CD4-positive, alpha-beta T cell treated with Interleukin-4 for 1 hour (primary cell): Measurements from ENCODE around the gene PASD1.

ENCODE experiments used
- DNase-seq, 2 donors: peaks; one replicate each; pipeline ENCODE4 v3.0.0-alpha.2; 2020 to 2022

The PASD1 gene

GRCh38 chrX:151702741-151703340, 139.4 kb downstream of the PASD1 start:
- DNase-seq: no peak

DNA sequence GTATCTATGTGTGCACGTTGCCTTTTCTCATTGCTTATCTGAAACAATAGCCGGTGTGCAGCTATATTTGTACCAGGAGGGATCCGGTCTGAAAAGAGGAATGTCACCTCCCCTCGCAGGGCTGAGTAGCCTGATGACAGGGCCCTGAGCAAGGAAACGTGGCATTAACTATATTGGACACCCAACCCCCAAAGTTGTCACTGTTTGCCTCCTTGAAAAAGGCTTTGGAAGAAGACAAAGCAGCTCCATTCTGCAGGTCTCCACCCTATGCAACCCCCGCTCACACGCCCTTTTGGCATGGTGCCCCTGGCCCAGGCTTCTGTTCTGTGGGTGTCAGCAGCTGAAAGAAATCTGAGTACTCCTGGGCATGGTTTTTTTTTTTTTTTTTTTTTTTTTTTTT, 140.0 kb downstream of the PASD1 start:
- no peak for DNase-seq

DNA sequence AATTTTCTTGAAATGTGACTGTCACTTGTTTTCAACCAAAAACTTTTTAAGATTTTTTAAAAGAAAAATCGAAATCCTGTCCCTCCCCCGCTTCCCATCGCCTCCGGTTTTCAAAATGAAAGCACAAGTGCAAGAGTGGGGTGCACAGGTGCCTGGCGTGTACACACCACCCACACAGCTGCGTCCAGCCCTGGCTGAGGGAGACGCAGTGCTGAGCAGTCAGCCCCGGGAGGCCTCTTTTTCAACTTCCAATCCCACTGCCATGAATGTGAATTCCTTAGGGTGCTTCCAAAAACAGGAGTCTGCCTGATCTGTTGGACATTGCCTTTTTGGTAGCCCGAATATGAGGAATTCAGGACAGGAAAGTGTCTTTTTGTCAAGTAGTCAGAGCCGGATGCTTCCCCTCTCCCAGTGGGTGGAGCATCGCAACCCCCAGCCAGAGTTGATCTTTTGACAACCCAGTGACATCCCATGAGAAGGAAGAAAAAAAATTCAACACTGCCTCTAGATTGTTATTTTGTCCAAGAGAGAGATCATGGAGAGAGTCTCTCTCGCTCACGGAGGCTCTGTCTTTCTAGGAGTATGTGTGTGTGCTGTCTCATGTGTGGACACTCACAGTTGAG, 140.7 kb downstream of the PASD1 start:
- no peak for DNase-seq

DNA sequence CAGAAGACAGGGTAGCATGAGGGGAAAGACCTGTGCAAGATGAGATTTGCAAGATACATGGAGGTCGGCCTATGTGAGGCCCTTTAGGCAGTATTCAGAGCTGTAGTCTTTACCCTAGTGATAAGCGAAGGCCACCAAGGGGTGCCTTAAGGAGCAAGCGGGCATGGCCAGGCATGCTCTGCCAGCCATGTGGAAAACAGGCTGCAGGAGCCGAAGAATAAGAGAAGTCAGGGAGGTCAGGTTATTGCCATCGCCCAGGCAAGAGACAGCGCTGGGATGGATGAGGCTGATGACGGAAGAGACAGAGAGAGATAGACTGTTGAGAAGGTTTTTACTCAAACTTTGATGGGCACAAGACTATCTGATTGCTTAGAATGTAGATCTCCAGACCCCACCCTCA, 145.3 kb downstream of the PASD1 start:
- DNase-seq: no peak

DNA sequence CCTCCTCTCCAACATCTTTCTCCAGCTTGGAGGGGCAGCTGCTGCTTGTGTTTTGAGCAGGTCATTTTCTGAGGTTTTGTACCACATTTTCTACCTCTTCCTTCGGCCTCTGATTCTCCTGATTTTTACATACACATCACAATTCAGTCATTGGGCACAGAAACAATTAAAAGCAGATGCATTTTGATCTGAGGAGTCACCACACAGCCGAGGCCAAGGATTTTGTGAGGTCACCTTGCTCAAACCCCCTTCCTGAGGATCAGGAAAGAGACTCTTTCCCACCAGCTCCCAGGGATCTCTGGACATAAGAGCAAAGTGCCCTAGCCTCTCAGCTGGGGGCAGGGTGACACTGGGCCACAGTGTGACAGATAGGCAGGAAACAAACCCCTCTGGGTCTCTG, 147.0 kb downstream of the PASD1 start:
- DNase-seq: no peak

- DNase-seq: no peak
Observed at GRCh38 chrX:151711154-151711553, 147.7 kb downstream of the PASD1 start.

DNA sequence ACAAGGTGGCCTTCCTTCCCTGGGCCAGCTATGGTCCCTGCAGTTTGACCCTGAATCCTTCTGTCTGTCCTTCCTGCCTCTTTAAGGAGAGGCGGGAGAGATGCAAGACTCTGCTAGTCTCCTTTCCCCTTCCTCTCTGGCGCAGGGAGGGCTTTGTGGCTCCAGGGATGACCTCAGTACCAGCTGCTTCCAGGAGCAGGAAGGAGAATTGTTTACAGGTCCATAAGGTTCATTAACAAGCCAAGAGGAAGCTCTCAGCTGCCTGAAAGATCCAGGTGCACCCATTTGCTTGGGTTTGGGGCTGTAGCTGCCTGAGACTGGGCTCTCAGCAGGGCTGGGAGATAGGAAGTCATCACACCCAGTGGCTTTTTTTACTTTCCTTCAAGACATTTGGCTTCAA, 148.3 kb downstream of the PASD1 start:
- no peak for DNase-seq

DNA sequence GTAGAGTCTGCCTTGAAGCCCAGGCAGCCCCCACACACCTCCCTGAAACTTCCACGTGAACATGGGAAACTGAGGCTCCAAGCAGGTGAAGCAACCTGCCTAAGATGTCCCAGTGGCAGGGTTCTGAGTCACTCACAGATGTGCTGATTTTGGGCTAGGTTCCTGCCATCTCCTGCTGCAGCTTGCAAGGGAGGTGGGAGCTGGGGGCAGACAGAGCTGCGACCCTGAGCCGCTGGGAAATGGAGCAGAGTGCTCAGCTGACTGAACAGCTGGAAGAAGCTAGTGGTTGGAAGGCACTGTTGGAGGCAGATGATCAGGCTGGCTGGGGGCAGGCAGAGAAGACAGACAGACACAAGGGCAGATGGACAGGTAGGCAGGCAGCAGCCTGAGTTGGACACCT, 148.8 kb downstream of the PASD1 start:
- no peak for DNase-seq

GRCh38 chrX:151713849-151714248, 150.4 kb downstream of the PASD1 start:
- DNase-seq: no peak

DNA sequence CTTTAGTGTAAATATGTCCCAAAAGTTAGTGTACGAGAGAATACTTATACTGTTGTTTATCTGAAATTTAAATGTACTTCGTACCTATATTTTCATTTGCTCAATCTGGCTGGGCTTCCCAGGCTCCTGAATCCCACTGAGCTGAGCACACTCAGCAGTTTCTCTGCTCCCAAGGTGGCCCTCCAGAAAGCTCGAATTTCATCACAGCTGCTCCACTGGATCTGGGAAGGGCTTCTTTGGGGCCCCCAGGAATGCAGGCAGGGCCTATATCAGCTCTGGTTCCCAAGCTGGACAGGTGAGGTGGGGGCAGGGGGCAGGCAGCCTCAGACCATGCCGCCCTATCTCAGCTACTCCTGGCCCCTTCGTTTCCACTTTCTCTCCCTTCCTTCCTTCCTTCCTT, 150.9 kb downstream of the PASD1 start:
- DNase-seq: no peak

GRCh38 chrX:151715752-151716151, 152.3 kb downstream of the PASD1 start, which contains the start of gene FATE1:
Gene FATE1, plus strand, starts transcription at chrX:151716035. Its CDS starts 85 bp downstream, at chrX:151716120.
- DNase-seq: no peak

GRCh38 chrX:151722241-151722846, 158.9 kb downstream of the PASD1 start:
- DNase-seq: no peak

DNA sequence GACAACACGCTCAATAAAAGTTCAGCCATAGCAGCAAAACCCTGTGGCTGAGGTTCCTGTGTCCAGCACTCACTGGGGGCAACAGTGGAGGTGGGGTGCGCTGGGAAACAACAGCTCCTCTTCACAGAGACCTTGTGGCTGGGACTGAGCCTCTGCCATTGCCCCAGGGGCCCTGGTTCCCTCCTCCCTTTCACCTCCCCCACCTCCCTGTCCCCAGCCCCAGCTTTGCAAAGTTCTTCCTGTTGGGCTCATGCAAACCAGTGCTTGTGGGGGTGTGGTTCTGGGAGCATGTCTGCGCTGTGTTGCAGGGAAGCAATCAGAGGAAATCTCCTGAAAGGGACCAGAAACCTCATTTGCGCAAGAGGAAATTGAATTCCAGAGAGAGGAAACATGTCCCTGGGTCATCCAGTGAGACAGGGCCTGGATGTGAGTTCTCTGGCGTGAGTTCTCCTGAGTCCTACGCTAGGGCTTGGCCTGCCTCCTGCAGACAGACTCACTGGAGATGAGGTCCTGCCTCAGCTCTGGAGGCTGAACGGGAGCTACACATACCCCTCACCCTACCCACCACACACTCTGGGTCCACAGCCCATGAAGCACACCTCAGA, 159.8 kb downstream of the PASD1 start:
- DNase-seq: no peak

GRCh38 chrX:151724563-151725337, 161.3 kb downstream of the PASD1 start:
- DNase-seq: no peak

GRCh38 chrX:151725338-151725614, 161.8 kb downstream of the PASD1 start:
- DNase-seq: no peak
